ENCODE results near the gene SDK1. TPM values are rescaled to one million over a fixed set of nuclear protein-coding genes. Genes with fewer than 3 reads are reported as not detected.

SDK1 gene
- total and polyA plus RNA-seq, 10 of the 15 experiments (the other 5 are each of a cell fraction or from before 2014, with no cell fraction given), result 0.14 to 0.33 TPM; not detected in 8

DNA sequence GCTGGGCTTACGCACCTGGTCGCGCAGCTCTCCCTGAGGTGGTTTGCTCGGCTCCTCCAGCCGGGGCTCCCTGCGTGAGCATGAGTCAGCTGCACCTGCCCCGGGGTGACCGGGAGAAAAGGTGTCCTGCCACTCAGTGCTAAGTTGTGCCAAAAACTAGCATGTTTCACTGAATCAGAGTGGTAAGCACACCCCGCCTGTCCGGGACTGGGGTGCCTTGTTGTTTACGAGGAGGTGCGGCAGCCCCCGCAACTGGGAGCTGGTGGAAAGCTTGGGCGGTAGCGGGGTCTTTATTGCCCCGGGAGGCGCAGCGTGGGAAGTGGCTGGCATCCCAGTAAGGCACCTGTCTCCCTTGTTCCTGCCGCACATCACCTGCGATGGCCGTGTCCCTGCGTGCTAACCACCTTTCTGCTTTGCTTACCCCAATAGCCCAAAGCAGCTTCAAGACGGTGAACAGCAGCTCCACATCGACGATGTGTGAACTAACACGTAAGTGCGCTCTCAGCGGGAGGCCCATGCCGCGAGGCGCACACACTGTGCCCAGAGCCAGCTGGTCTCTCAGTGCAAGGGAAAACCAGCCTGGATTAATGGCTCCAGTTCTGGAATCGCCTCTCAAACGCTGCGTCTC, 874.4 kb downstream of the SDK1 start:
- CTCF ChIA-PET, result interaction anchor here (0.6 kb wide), 1 partner anchor 975 kb away, joined by 4 read pairs; no protein-coding TSS in a partner anchor

More for the DNA sequence above, 874.4 kb downstream of the SDK1 start:
- no peak overlapping the region for H3K27ac ChIP-seq (ENCODE audit: control insufficient read depth, insufficient read depth)
- no peak for TF ChIP-seq HDGF (IDR thresholded peaks at IDR 0.05)
- TF ChIP-seq NBN (IDR thresholded peaks at IDR 0.05), result no peak
- no peak for TF ChIP-seq CHD2 (IDR thresholded peaks at IDR 0.05; ENCODE audit: borderline replicate concordance, low read depth, low read length)
- TF ChIP-seq CREB1 (IDR thresholded peaks at IDR 0.05; ENCODE audit: low read depth), result no peak
- no peak for TF ChIP-seq ZNF217 (IDR thresholded peaks at IDR 0.05)
- TF ChIP-seq MYB (IDR thresholded peaks at IDR 0.05; ENCODE audit: borderline replicate concordance, low read depth, low read length), result no peak
- TF ChIP-seq ASH2L (IDR thresholded peaks at IDR 0.05; ENCODE audit: borderline replicate concordance, low read depth), result no peak
- TF ChIP-seq SIX5 (IDR thresholded peaks at IDR 0.05; ENCODE audit: low read depth, low read length, severe bottlenecking), result no peak
- TF ChIP-seq SPI1 (IDR thresholded peaks at IDR 0.05; ENCODE audit: borderline replicate concordance, insufficient read depth, low read depth, low read length), result no peak
- no peak for TF ChIP-seq SUPT20H (IDR thresholded peaks at IDR 0.05; ENCODE audit: borderline replicate concordance, control insufficient read depth, low read depth, low read length)
- TF ChIP-seq KAT2A (conservative IDR thresholded peaks at IDR 0.05; ENCODE audit: control insufficient read depth, low read depth, low read length), result no peak
- TF ChIP-seq SMAD5 (IDR thresholded peaks at IDR 0.05; ENCODE audit: low read depth), result no peak
- no peak for TF ChIP-seq STAT3 (IDR thresholded peaks at IDR 0.05; ENCODE audit: low read depth, low read length)
- TF ChIP-seq, protein P1, sequence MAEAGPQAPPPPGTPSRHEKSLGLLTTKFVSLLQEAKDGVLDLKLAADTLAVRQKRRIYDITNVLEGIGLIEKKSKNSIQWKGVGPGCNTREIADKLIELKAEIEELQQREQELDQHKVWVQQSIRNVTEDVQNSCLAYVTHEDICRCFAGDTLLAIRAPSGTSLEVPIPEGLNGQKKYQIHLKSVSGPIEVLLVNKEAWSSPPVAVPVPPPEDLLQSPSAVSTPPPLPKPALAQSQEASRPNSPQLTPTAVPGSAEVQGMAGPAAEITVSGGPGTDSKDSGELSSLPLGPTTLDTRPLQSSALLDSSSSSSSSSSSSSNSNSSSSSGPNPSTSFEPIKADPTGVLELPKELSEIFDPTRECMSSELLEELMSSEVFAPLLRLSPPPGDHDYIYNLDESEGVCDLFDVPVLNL (IDR thresholded peaks at IDR 0.05; ENCODE audit: low read depth, low read length), result no peak
- TF ChIP-seq, protein P2, sequence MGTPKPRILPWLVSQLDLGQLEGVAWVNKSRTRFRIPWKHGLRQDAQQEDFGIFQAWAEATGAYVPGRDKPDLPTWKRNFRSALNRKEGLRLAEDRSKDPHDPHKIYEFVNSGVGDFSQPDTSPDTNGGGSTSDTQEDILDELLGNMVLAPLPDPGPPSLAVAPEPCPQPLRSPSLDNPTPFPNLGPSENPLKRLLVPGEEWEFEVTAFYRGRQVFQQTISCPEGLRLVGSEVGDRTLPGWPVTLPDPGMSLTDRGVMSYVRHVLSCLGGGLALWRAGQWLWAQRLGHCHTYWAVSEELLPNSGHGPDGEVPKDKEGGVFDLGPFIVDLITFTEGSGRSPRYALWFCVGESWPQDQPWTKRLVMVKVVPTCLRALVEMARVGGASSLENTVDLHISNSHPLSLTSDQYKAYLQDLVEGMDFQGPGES (IDR thresholded peaks at IDR 0.05), result no peak
- TF ChIP-seq TBL1XR1 (IDR thresholded peaks at IDR 0.05; ENCODE audit: low read depth, low read length), result no peak
- no peak for TF ChIP-seq FOXM1 (IDR thresholded peaks at IDR 0.05; ENCODE audit: low read depth, low read length)
- 78% methylated on average over 34 of the region's 34 CpGs for WGBS (ENCODE audit: insufficient coverage, insufficient replicate concordance, low lambda C conversion rate, missing lambda C conversion rate)
- H3K4me3 ChIP-seq, result no peak overlapping the region
- no peak for FAIRE-seq
- H4K20me1 ChIP-seq (ENCODE audit: control insufficient read depth, insufficient read depth), result no peaks in the 10 kb centered on the region
- no TSS peak for BruUV-seq (replicated peaks)
- RAD21 ChIA-PET (ENCODE audit: unreplicated experiment), result no interaction called here
- intact Hi-C loops (cut with micrococcal nuclease; ENCODE audit: unreplicated experiment), result no loop called here
- no peaks in the 10 kb centered on the region for H3K36me3 ChIP-seq (ENCODE audit: control insufficient read depth in 2 of 2, insufficient read depth in 2 of 2, low read length in 1 of 2)
- no peak for DNase-seq (ENCODE audit: low read depth, low spot score)
- no peaks in the 10 kb centered on the region for H3K79me2 ChIP-seq (ENCODE audit: control insufficient read depth, insufficient read depth, low read length)
- POLR2A ChIA-PET, result no interaction called here
- H2AFZ ChIP-seq (ENCODE audit: control insufficient read depth, low read depth, low read length), result no peak overlapping the region
- H3K9me3 ChIP-seq (replicated peaks; ENCODE audit: control insufficient read depth, insufficient read depth, low read length), result no peaks in the 10 kb centered on the region; the same call in 2 of the 3 replicates
- no peak overlapping the region for H3K9ac ChIP-seq (ENCODE audit: control insufficient read depth, insufficient read depth, low read length)
- in situ Hi-C loops (cut with MboI), result no loop called here
- no peaks in the 10 kb centered on the region for H3K4me1 ChIP-seq (ENCODE audit: control insufficient read depth, insufficient read depth, low read length)
- SMC1A ChIA-PET (ENCODE audit: uncharacterized antibody, unreplicated experiment), result no interaction called here
- no peaks in the 10 kb centered on the region for H3K27me3 ChIP-seq (replicated peaks in 1 of 2; ENCODE audit: control insufficient read depth in 2 of 2, insufficient read depth in 2 of 2, low read length in 1 of 2)
- no peak overlapping the region for H3K4me2 ChIP-seq (ENCODE audit: control insufficient read depth, insufficient read depth)
- ATAC-seq, result no peak

Data from GM12878 (cell line).